ENCODE data around the gene PLXNA4.

- no peak for TF ChIP-seq SP1 (IDR thresholded peaks at IDR 0.05)
- no peak for TF ChIP-seq BHLHE40 (IDR thresholded peaks at IDR 0.05; ENCODE audit: borderline replicate concordance)
- TF ChIP-seq ELF4 (IDR thresholded peaks at IDR 0.05) = no peak
- TF ChIP-seq TARDBP (IDR thresholded peaks at IDR 0.05) = no peak
Measured at GRCh38 chr7:132098327-132098726, 477.9 kb downstream of the PLXNA4 start.
